Dermis blood vessel endothelial cell (primary cell): Measurements from ENCODE around the gene STAMBPL1. TPM values are rescaled to one million over a fixed set of nuclear protein-coding genes. Genes with fewer than 3 reads are reported as not detected.
A peak's percentile ranks its signal among the peaks of the same experiment; 100 is the strongest.

Experiments used
- DNase-seq: peaks from one replicate; pipeline ENCODE4 v3.0.0; 2010
- total RNA-seq: library from RNA; depleted of rRNA; stranded (reverse); fragments of >200 nt; gene quantifications from 2 replicates; pipeline ENCODE4 v1.2.3, GENCODE V29; 2014

STAMBPL1 gene
- total RNA-seq, 1 donor from 2014 or later, result 1.0 TPM

- no peak for DNase-seq
These were observed 21.6 kb upstream of the STAMBPL1 start for GRCh38 chr10:88858491-88858890.

GRCh38 chr10:88861036-88861435, 19.0 kb upstream of the STAMBPL1 start:
- DNase-seq, result no peak

GRCh38 chr10:88865281-88865876, 14.7 kb upstream of the STAMBPL1 start:
- DNase-seq, result no peak

- no peak for DNase-seq
These were observed 13.6 kb upstream of the STAMBPL1 start for GRCh38 chr10:88866454-88866853.

GRCh38 chr10:88870089-88870488, 10.0 kb upstream of the STAMBPL1 start:
- DNase-seq, result no peak

- DNase-seq, result no peak
These were observed 6.3 kb upstream of the STAMBPL1 start for GRCh38 chr10:88873757-88874156.

GRCh38 chr10:88874281-88874680, 5.8 kb upstream of the STAMBPL1 start:
- DNase-seq, result no peak

- no peak for DNase-seq
These were observed 5.0 kb upstream of the STAMBPL1 start for GRCh38 chr10:88875081-88875480.

GRCh38 chr10:88877298-88877697, 2.7 kb upstream of the STAMBPL1 start:
- DNase-seq, result no peak

GRCh38 chr10:88880282-88881076, 434 bp downstream of the STAMBPL1 start:
- peak; percentile 81 for DNase-seq

GRCh38 chr10:88881320-88881719, 1.3 kb downstream of the STAMBPL1 start:
- peak; percentile 17 for DNase-seq

GRCh38 chr10:88881922-88882645, 2.0 kb downstream of the STAMBPL1 start:
- DNase-seq, result peak; percentile 11

- peak; percentile 54 for DNase-seq
These were observed 2.8 kb downstream of the STAMBPL1 start for GRCh38 chr10:88882646-88883447.

GRCh38 chr10:88883448-88883809, 3.4 kb downstream of the STAMBPL1 start:
- DNase-seq, result no peak

GRCh38 chr10:88886557-88886956, 6.5 kb downstream of the STAMBPL1 start:
- DNase-seq, result no peak

GRCh38 chr10:88888810-88889445, 8.9 kb downstream of the STAMBPL1 start:
- no peak for DNase-seq

- no peak for DNase-seq
These were observed 9.7 kb downstream of the STAMBPL1 start for GRCh38 chr10:88889559-88890337.

- no peak for DNase-seq
These were observed 10.8 kb downstream of the STAMBPL1 start for GRCh38 chr10:88890681-88891381.

GRCh38 chr10:88892222-88892967, 12.3 kb downstream of the STAMBPL1 start:
- no peak for DNase-seq

GRCh38 chr10:88893611-88894010, 13.6 kb downstream of the STAMBPL1 start:
- DNase-seq, result no peak
